GM18511 (cell line): Measurements from ENCODE around the gene DLG4.

Experiments used
- ATAC-seq: cut with Tn5 transposase; IDR thresholded peaks from one replicate; pipeline ENCODE4 v1.9.1; 2021; ENCODE audit warnings: mild to moderate bottlenecking, moderate library complexity; ENCODE audit not compliant: unreplicated experiment

DLG4 gene

GRCh38 chr17:7215652-7216180, 3.9 kb downstream of the DLG4 start:
- ATAC-seq = no peak

- ATAC-seq = no peak
Observed at GRCh38 chr17:7215136-7215638, 4.4 kb downstream of the DLG4 start.

- ATAC-seq = peak; percentile 73
Observed at GRCh38 chr17:7214300-7215135, 5.1 kb downstream of the DLG4 start.

GRCh38 chr17:7213895-7214299, 5.7 kb downstream of the DLG4 start:
- ATAC-seq = no peak

- ATAC-seq = no peak
Observed at GRCh38 chr17:7211491-7212273, 8.0 kb downstream of the DLG4 start.

- ATAC-seq = no peak
Observed at GRCh38 chr17:7208754-7209460, 10.7 kb downstream of the DLG4 start.

- ATAC-seq = no peak
Observed at GRCh38 chr17:7208027-7208571, 11.5 kb downstream of the DLG4 start.

GRCh38 chr17:7207120-7208001, 12.3 kb downstream of the DLG4 start:
- ATAC-seq = no peak

GRCh38 chr17:7205561-7205960, 14.1 kb downstream of the DLG4 start:
- ATAC-seq = no peak

GRCh38 chr17:7204828-7205461, 14.7 kb downstream of the DLG4 start:
- ATAC-seq = peak; percentile 89

- no peak for ATAC-seq
Observed at GRCh38 chr17:7204336-7204735, 15.3 kb downstream of the DLG4 start.

GRCh38 chr17:7203391-7203790, 16.2 kb downstream of the DLG4 start:
- no peak for ATAC-seq

GRCh38 chr17:7196651-7197401, 22.8 kb downstream of the DLG4 start:
- ATAC-seq = no peak

GRCh38 chr17:7195971-7196370, 23.7 kb downstream of the DLG4 start:
- ATAC-seq = no peak

- no peak for ATAC-seq
Observed at GRCh38 chr17:7192271-7192937, 27.2 kb downstream of the DLG4 start.

- no peak for ATAC-seq
Observed at GRCh38 chr17:7191571-7192270, 27.9 kb downstream of the DLG4 start.

- no peak for ATAC-seq
Observed at GRCh38 chr17:7191069-7191468, 28.6 kb downstream of the DLG4 start.
